MM.1S (cell line): ENCODE data around the gene SLC6A3.

ENCODE experiments used
- CTCF ChIP-seq: fragments of 300-600 bp; sonication (generic); IDR thresholded peaks from 2 replicates; pipeline ENCODE4 v1.5.1; 2016; ENCODE audit warnings: antibody characterized with exemption, low read length, mixed read lengths
- EZH2 ChIP-seq: fragments of 300-600 bp; sonication (generic); optimal IDR thresholded peaks from 2 replicates; pipeline ENCODE3; 2017; ENCODE audit warnings: low read depth, mild to moderate bottlenecking, antibody characterized with exemption, low read length, mixed read lengths
- EZH2phosphoT487 ChIP-seq: fragments of 300-600 bp; sonication (generic); IDR thresholded peaks from 2 replicates; pipeline ENCODE4 v1.6.1; 2018; ENCODE audit warnings: antibody characterized with exemption, low read length

- no peak for TF ChIP-seq CTCF
- no peak for TF ChIP-seq EZH2
- TF ChIP-seq EZH2phosphoT487, result no peak
Measured at GRCh38 chr5:1400936-1401335, 44.3 kb downstream of the SLC6A3 start.
